Hepatic stellate cell (primary cell): ENCODE data around the gene TTI1.
"Not testable (repeated sequence)": the region's sequence is repeated elsewhere in the genome, so short reads cannot be mapped to it uniquely, and the experiment has no call there.

ENCODE experiments used
- DNase-seq: peaks from one replicate; pipeline ENCODE4 v3.0.0; 2011; ENCODE audit warnings: low spot score

The TTI1 gene

GRCh38 chr20:38009416-38009815, 23.8 kb downstream of the TTI1 start:
- not testable (repeated sequence) for DNase-seq

GRCh38 chr20:38008233-38008944, 24.9 kb downstream of the TTI1 start:
- DNase-seq, result no peak

GRCh38 chr20:38007526-38007925, 25.7 kb downstream of the TTI1 start:
- DNase-seq, result no peak

- DNase-seq, result no peak
Measured at GRCh38 chr20:38005903-38006302, 27.4 kb downstream of the TTI1 start.

GRCh38 chr20:38004416-38004815, 28.8 kb downstream of the TTI1 start:
- no peak for DNase-seq

- no peak for DNase-seq
Measured at GRCh38 chr20:38002422-38002821, 30.8 kb downstream of the TTI1 start.

- DNase-seq, result no peak
Measured at GRCh38 chr20:38001981-38002380, 31.3 kb downstream of the TTI1 start.

GRCh38 chr20:38001173-38001875, 31.9 kb downstream of the TTI1 start:
- peak; percentile 77 for DNase-seq

GRCh38 chr20:38000293-38000692, 33.0 kb downstream of the TTI1 start:
- DNase-seq, result no peak

GRCh38 chr20:37999526-38000263, 33.6 kb downstream of the TTI1 start:
- no peak for DNase-seq

- DNase-seq, result no peak
Measured at GRCh38 chr20:37997516-37997915, 35.7 kb downstream of the TTI1 start.

- no peak for DNase-seq
Measured at GRCh38 chr20:37995856-37996605, 37.2 kb downstream of the TTI1 start.

- no peak for DNase-seq
Measured at GRCh38 chr20:37994512-37994911, 38.7 kb downstream of the TTI1 start.

GRCh38 chr20:37992802-37993409, 40.4 kb downstream of the TTI1 start:
- DNase-seq, result peak; percentile 71

GRCh38 chr20:37991908-37992307, 41.3 kb downstream of the TTI1 start:
- DNase-seq, result no peak

GRCh38 chr20:37991157-37991866, 41.9 kb downstream of the TTI1 start:
- DNase-seq, result no peak

- no peak for DNase-seq
Measured at GRCh38 chr20:37990571-37991151, 42.6 kb downstream of the TTI1 start.

- DNase-seq, result no peak
Measured at GRCh38 chr20:37989601-37990295, 43.5 kb downstream of the TTI1 start.

- no peak for DNase-seq
Measured at GRCh38 chr20:37988306-37988954, 44.8 kb downstream of the TTI1 start.
